GM23338 (cell line): ENCODE measurements around the gene SLX9. TPM values are rescaled to one million over a fixed set of nuclear protein-coding genes. Genes with fewer than 3 reads are reported as not detected.

Source experiments
- ATAC-seq: fragments of 200-7000 bp; cut with Tn5 transposase; 3 replicates; pipeline ENCODE4 v1.9.1; 2020
- DNase-seq: peaks from one replicate; pipeline ENCODE4 v3.0.0-alpha.2; 2015; ENCODE audit warnings: low spot score
- H2AFZ ChIP-seq: fragments of 200-600 bp; sonication (generic); 2 replicates; pipeline ENCODE4 v1.8.0; 2016; ENCODE audit warnings: antibody characterized with exemption, mild to moderate bottlenecking, moderate library complexity
- H3F3A ChIP-seq: fragments of 200-600 bp; sonication (generic); replicated peaks from 2 replicates; pipeline ENCODE4 v1.8.0; 2017; ENCODE audit warnings: antibody characterized with exemption, mixed run types, low read depth
- H3K27ac ChIP-seq: fragments of 200-600 bp; sonication (generic); 2 replicates; pipeline ENCODE4 v1.6.1; 2016; ENCODE audit warnings: low read depth
- H3K27me3 ChIP-seq: fragments of 200-600 bp; sonication (generic); 2 replicates; pipeline ENCODE4 v1.8.0; 2016; ENCODE audit warnings: mild to moderate bottlenecking, mixed run types, moderate library complexity; ENCODE audit not compliant: insufficient read depth
- H3K36me3 ChIP-seq: fragments of 200-600 bp; sonication (generic); 2 replicates; pipeline ENCODE4 v1.8.0; 2016; ENCODE audit warnings: mild to moderate bottlenecking; ENCODE audit not compliant: insufficient read depth
- H3K4me1 ChIP-seq: fragments of 200-600 bp; sonication (generic); 2 replicates; pipeline ENCODE4 v1.8.0; 2016; ENCODE audit warnings: mild to moderate bottlenecking, moderate library complexity; ENCODE audit not compliant: insufficient read depth
- H3K4me2 ChIP-seq: fragments of 200-600 bp; sonication (generic); 2 replicates; pipeline ENCODE4 v1.7.1; 2017; ENCODE audit warnings: mixed run types
- H3K4me3 ChIP-seq: fragments of 200-600 bp; sonication (generic); 2 replicates; pipeline ENCODE4 v1.6.1; 2016; ENCODE audit warnings: mixed run types
- H3K79me2 ChIP-seq: fragments of 200-600 bp; sonication (generic); replicated peaks from 2 replicates; pipeline ENCODE4 v1.8.0; 2017; ENCODE audit warnings: mild to moderate bottlenecking; ENCODE audit not compliant: insufficient read depth
- H3K9me2 ChIP-seq: fragments of 200-600 bp; sonication (generic); 2 replicates; pipeline ENCODE4 v1.8.0; 2017; ENCODE audit not compliant: insufficient read depth
- H4K20me1 ChIP-seq: fragments of 200-600 bp; sonication (generic); replicated peaks from 2 replicates; pipeline ENCODE4 v1.8.0; 2017; ENCODE audit warnings: mild to moderate bottlenecking; ENCODE audit not compliant: insufficient read depth
- H3K27ac Mint-ChIP-seq: 2 replicates; pipeline ENCODE4 v1.8.0; 2020; ENCODE audit warnings: inconsistent platforms, mild to moderate bottlenecking, moderate library complexity, mixed read lengths
- H3K27me3 Mint-ChIP-seq: 3 replicates; pipeline ENCODE4 v1.8.0; 2022; ENCODE audit warnings: low read depth, mild to moderate bottlenecking, moderate library complexity, mixed read lengths, inconsistent platforms; ENCODE audit not compliant: insufficient read depth, poor library complexity
- H3K36me3 Mint-ChIP-seq: 3 replicates; pipeline ENCODE4 v1.8.0; 2021; ENCODE audit warnings: low read depth, mild to moderate bottlenecking, inconsistent platforms, moderate library complexity, mixed read lengths
- H3K4me1 Mint-ChIP-seq: 3 replicates; pipeline ENCODE4 v1.8.0; 2020; ENCODE audit warnings: mild to moderate bottlenecking, inconsistent platforms, mixed read lengths
- H3K4me3 Mint-ChIP-seq: 3 replicates; pipeline ENCODE4 v1.8.0; 2021; ENCODE audit warnings: moderate library complexity, mild to moderate bottlenecking, inconsistent platforms, mixed read lengths
- H3K9me3 Mint-ChIP-seq: 3 replicates; pipeline ENCODE4 v1.8.0; 2020; ENCODE audit warnings: moderate library complexity, mild to moderate bottlenecking, inconsistent platforms, mixed read lengths
- CREB1 ChIP-seq: fragments of 250-450 bp; sonication (Bioruptor Pico); IDR thresholded peaks from 2 replicates; pipeline ENCODE4 v1.5.0; 2020; ENCODE audit warnings: low read depth, mild to moderate bottlenecking, moderate library complexity
- CTCF ChIP-seq, 2 experiments: fragments of 200-600 bp in 1 of 2; sonication (generic) in 1 of 2; conservative IDR thresholded peaks; 2 replicates each; pipeline versions ENCODE4 v1.5.1 to v1.6.1; 2016 to 2017; ENCODE audit warnings: antibody characterized with exemption in 2 of 2, low read depth in 2 of 2, mild to moderate bottlenecking in 2 of 2, moderate library complexity in 1 of 2
- EZH2 ChIP-seq: fragments of 200-600 bp; sonication (generic); IDR thresholded peaks from one replicate; pipeline ENCODE4 v1.8.0; 2017; ENCODE audit warnings: antibody characterized with exemption, mild to moderate bottlenecking, low read depth; ENCODE audit not compliant: unreplicated experiment
- EZH2phosphoT487 ChIP-seq: fragments of 200-600 bp; sonication (generic); IDR thresholded peaks from one replicate; pipeline ENCODE4 v1.8.1; 2018; ENCODE audit warnings: antibody characterized with exemption; ENCODE audit not compliant: unreplicated experiment
- NANOG ChIP-seq: IDR thresholded peaks from 2 replicates; pipeline ENCODE4 v1.6.1; 2016; ENCODE audit warnings: antibody characterized with exemption, borderline replicate concordance
- POLR2AphosphoS5 ChIP-seq: IDR thresholded peaks from 2 replicates; pipeline ENCODE4 v1.6.1; 2016; ENCODE audit warnings: antibody characterized with exemption, low read depth
- STAT1 ChIP-seq: IDR thresholded peaks from one replicate; pipeline ENCODE4 v1.6.1; 2016; ENCODE audit warnings: antibody characterized with exemption; ENCODE audit not compliant: unreplicated experiment
- ZNF114 ChIP-seq: fragments of 250-450 bp; sonication (Bioruptor Pico); IDR thresholded peaks from 2 replicates; pipeline ENCODE4 v1.5.0; 2020; ENCODE audit warnings: mild to moderate bottlenecking, moderate library complexity
- ZNF462 ChIP-seq: fragments of 250-450 bp; sonication (Bioruptor Pico); IDR thresholded peaks from 2 replicates; pipeline ENCODE4 v1.5.0; 2020; ENCODE audit warnings: mild to moderate bottlenecking, moderate library complexity
- polyA plus RNA-seq: library from polyadenylated mRNA; unstranded; fragments of >200 nt; fragmentation: Nextera tagmentation; extraction: Ambion mirVana; gene quantifications from 2 replicates; pipeline ENCODE4 v1.2.1, GENCODE V29; 2016
- total RNA-seq: library from RNA; depleted of rRNA; stranded (reverse); fragments of >200 nt; shearing (Covaris generic); gene quantifications from 2 replicates; pipeline ENCODE4 v1.2.3, GENCODE V29; 2014

The SLX9 gene
- total and polyA plus RNA-seq, 2 experiments from 2014 or later, result 41.5 to 46.9 TPM

GRCh38 chr21:44985441-44986401 is 45.9 kb downstream of the SLX9 start:
- Mint-ChIP-seq H3K27ac (no peak overlapping the region), H3K9me3 (no peaks in the 10 kb centered on the region), H3K27me3 (peaks cover 12% of the 10 kb centered on the region), H3K4me3 (no peak overlapping the region), H3K36me3 (no peaks in the 10 kb centered on the region), H3K4me1 (no peaks in the 10 kb centered on the region; the same call in 2 of the 3 replicates)
- Histone ChIP-seq H3K79me2 (no peaks in the 10 kb centered on the region), H2AFZ (no peak overlapping the region), H3K4me3 (no peak overlapping the region), H3K27me3 (no peaks in the 10 kb centered on the region), H3F3A (no peaks in the 10 kb centered on the region), H4K20me1 (no peaks in the 10 kb centered on the region), H3K9me2 (no peaks in the 10 kb centered on the region), H3K4me1 (no peaks in the 10 kb centered on the region), H3K4me2 (no peak overlapping the region), H3K27ac (no peak overlapping the region), H3K36me3 (no peaks in the 10 kb centered on the region)
- no peak for ATAC-seq
- DNase-seq, result no peak
- TF ChIP-seq ZNF114 (CRISPR knock-in tag), result no peak

- no peak for ATAC-seq
- Histone ChIP-seq H3K4me3 (no peak overlapping the region), H3K4me2 (no peak overlapping the region), H2AFZ (no peak overlapping the region), H3K27me3 (no peaks in the 10 kb centered on the region), H3K4me1 (no peaks in the 10 kb centered on the region), H4K20me1 (no peaks in the 10 kb centered on the region), H3K9me2 (no peaks in the 10 kb centered on the region), H3K36me3 (no peaks in the 10 kb centered on the region), H3K79me2 (no peaks in the 10 kb centered on the region), H3F3A (no peaks in the 10 kb centered on the region), H3K27ac (no peak overlapping the region)
- Mint-ChIP-seq H3K9me3 (no peaks in the 10 kb centered on the region), H3K27ac (no peak overlapping the region), H3K36me3 (no peaks in the 10 kb centered on the region), H3K4me3 (no peak overlapping the region), H3K4me1 (no peaks in the 10 kb centered on the region), H3K27me3 (peaks cover 9% of the 10 kb centered on the region)
- no peak for TF ChIP-seq CTCF (conservative IDR thresholded peaks at IDR 0.05; ENCODE audit: low read depth in 2 of 2)
- TF ChIP-seq ZNF114 (CRISPR knock-in tag), result no peak
- TF ChIP-seq EZH2, result no peak
- no peak for TF ChIP-seq STAT1
- TF ChIP-seq NANOG, result no peak
- no peak for TF ChIP-seq EZH2phosphoT487
- no peak for TF ChIP-seq ZNF462 (CRISPR knock-in tag)
- no peak for TF ChIP-seq CREB1 (CRISPR knock-in tag)
- TF ChIP-seq POLR2AphosphoS5, result no peak
- DNase-seq, result no peak
These were observed 46.9 kb downstream of the SLX9 start for GRCh38 chr21:44986471-44987291.
